Activated CD4-positive, alpha-beta T cell treated with anti-CD3 and anti-CD28 coated beads, Interleukin-2, Interleukin-6, amounts not matched to agents 100 ng/mL and 50 ng/mL, durations not matched to agents 16 hours and 8 hours (primary cell): Measurements from ENCODE around the gene GTF2H2.
"Not testable (repeated sequence)": the region's sequence is repeated elsewhere in the genome, so short reads cannot be mapped to it uniquely, and the experiment has no call there.

ENCODE experiments used
- DNase-seq: peaks from one replicate; pipeline ENCODE4 v3.0.0-alpha.2; 2020

GTF2H2 gene

DNA sequence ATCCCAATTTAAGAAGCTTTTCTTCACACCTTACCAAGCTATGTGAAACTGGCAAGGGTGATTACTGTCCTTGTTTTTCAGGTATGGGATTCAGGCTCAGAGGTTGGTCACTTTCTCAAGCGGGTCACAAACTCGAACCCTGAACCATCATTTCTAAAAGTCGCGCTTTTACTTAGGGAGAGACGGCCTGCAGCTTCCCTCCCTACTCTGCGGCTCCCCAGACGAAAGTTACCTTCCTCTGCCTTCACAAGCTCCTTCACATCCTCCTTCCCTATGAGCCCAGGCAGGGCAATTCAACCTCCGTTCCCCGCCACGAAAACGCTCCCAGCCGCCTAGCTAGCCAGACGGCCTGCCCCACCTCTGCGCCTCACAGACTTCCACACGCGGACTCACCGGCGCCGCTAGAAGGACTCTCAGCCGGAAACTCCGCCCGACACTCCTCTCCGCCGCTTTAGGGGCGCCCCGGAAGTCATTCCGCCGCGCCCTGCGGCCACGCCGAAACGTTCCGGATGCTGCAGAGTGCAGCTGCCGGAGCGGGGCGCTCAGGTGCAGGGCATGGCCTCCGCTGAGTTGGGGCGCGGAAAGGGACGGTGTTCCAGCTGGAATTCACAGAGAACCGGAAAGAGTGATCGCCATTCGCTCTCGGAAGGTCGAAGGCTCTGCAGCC is at the start of gene GTF2H2:
TSS of gene GTF2H2 (minus strand) at position 415 of the 667 bp plus-strand sequence. CDS start 4,913 bp downstream, outside the sequence.
- not testable (repeated sequence) for DNase-seq

DNA sequence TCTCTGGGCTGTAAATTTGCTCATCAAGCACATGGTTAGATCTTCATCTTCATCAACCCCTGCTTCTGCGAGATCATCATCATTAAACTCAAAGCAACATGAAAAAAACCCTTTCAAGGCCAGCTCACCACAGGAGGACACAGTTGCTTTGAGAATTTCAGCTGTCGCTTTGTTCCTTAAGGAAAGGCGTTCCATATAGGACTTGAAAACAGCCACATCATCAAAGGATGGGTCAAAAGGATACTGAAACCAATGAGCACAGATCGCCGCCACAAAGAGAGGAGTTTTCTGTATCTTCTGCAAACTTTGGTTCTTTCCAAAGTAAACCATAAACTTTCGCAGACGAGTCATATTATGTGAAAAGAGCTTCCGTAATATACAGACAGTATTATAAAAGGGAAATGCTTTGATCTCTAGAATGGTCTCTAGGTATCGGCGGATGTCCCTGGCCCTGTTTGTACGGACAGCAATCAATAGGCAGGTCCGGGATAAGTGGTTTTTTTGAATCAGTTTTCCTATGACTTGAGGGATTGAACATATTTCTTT is 42.3 kb upstream of the GTF2H2 start:
- not testable (repeated sequence) for DNase-seq

DNA sequence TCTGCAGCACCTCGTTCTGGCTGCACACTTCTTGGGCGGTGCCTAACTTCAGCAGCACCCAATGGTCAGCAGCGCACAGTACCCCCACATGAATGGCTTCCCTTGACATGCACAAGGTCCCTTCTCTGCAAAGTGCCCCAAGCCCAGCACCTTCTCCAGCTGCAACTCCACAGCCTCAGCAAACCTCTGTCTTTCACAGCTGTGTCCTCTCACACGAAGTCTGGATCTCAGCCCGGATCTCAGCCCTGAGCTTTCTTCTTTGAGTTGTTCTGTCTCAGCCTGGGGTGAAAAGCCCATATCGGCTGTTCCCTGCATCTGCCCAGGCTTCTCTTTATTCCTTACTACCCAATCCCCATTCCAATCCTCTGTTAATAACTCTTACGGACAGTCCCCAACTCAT is 32.5 kb upstream of the GTF2H2 start:
- not testable (repeated sequence) for DNase-seq

DNA sequence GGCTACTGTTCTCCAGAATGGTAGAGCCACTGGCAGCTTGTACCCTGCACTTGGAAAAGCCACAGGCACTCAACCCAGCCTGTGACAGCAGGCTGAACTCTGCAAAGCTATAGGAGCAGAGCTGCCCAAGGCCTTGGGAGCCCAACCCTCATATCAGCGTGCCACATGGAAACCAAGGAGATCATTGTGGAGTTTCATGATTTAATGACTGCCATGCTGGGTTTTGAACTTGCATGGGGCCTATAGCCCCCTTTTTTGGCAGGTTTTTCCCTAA is 30.4 kb upstream of the GTF2H2 start:
- DNase-seq: not testable (repeated sequence)

DNA sequence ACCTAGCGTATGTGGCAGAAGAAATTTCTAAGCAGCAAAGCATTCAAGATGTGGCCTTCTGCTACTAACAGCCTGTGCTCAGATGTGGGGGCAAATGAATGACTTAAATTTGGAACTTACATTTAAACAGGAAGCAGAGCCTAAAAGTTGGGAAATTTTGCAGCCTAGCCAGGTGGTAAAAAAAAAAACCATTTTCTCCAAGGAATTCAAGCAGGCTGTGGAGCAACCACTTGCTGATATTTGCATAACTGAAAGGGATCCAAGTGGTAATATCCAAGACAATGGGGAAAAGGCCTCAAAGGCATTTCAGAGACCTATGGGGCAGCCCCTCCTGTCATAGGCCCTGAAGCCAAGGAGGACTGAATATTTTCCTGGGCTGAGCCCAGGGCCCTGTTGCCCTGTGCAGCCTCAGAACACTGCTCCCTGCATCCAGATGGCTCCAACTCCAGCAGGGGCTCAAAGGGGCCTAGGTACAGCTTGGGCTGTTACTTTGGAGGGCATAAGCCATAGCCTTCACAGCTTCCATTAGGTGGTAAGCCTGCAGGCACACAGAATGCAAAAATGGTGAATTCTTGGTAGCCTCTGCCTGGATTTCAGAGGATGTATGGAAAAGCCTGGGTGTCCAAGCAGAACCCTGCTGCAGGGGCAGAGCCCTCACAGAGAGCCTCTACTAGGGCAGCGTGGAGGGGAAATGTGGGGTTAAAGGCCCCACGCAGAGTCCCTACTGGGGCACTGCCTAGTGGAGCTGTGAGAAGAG is 29.9 kb upstream of the GTF2H2 start:
- DNase-seq: not testable (repeated sequence)

DNA sequence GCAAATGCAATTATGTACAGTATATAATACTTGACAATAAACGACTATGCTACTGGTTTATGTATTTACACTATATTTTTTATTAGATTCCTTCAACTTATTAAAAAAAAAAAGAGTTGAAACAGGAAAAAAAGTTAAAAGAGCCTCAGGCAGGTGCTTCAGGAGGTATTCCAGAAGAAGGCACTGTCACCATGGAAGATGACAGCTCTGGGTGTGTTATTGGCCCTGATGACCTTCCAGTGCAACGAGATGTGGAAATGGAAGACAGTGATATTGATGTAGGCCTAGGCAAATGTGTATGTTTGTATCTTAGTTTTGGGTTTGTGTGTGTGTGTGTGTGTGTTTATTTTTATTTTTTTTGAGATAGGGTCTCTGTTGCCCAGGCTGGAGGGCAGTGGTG is 22.3 kb upstream of the GTF2H2 start:
- DNase-seq: not testable (repeated sequence)

DNA sequence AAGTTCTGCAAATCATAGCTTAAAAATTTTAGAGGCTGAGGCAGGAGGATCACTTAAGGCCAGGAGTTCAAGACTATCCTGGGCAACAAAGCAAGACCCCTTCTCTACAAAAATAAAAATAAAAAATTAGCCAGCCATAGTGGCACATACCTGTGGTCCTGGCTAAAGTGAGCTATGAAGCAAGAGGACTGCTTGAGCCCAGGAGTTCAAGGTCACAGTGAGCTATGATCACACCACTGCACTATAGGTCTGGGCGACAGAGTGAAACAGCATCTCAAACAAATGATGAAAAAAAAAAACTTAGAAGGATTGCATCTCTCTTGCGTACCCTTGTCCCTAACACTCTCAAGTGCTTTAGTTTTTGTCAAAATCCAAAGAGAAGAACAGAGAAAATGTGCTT is 21.3 kb upstream of the GTF2H2 start:
- not testable (repeated sequence) for DNase-seq

DNA sequence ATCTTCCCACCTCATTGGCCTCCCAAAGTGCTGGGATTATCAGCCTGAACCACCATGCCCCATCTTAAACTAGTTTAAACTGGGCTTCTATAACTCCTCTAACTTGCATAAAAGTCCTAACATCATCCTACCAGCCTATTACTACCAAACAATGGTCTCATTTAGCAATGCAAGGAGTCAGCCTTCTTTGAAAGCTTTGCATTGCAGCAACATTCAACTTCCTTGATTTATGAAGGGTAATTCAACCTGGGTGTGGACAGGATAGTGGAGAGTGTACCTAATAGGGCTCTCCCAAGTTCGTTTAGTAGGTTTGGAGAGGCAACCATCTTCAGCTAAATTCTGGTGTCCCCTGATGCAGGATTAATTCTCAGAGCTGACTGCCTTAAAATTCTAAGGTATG is 18.7 kb upstream of the GTF2H2 start:
- not testable (repeated sequence) for DNase-seq

DNA sequence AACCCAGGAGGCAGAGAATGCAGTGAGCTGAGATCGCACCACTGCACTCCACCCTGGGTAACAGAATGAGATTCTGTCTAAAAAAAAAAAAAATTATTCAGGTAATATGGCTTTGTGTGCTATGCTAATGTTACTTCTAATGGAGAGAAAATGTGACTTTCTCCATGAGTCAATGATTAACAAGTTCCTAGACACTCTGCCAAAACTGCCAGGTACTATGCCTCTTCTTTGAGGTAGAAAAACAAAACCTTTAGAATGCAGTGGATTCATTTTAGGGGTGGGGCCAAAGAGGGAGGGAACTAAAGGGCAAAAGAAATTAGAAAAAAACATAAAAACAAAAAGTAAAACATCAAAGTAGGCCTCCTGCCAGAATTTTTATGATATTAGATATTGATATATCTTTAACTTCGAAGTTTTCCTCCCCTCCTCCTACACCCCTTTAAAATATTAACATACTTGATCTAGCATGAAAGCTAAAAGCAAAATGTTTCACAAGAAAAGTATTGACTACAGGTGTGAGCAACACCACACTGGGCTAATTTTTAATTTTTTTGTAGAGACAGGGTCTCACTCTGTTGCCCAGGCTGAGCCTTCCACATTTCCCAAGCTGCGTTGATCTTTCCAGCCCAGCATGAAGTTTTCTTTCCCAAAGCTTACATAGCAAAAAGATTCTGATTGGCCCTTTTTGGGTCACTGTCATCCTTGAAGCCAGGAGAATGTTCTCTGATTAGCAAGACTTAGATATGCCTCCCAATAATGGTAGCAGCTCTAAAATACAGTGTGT is 17.0 kb upstream of the GTF2H2 start:
- DNase-seq: not testable (repeated sequence)

DNA sequence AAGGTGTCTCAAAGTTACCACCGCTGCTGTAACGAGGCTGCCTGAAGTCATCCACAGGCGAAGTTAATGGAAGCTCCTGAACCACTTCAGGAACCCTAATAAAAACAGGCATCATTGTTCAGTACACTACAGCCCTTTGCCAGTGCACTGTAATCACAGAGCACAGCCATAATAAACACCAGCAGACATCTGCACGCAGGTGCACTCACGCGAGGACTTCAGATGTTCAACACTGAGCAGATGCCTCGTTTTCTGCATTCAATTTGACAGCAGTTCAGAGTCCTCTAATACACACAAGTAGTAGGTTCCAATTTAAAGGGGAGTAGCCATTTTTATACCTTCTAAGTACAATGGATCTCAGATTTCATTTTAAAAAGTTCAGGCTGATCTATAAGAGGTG is 15.4 kb upstream of the GTF2H2 start:
- DNase-seq: not testable (repeated sequence)

DNA sequence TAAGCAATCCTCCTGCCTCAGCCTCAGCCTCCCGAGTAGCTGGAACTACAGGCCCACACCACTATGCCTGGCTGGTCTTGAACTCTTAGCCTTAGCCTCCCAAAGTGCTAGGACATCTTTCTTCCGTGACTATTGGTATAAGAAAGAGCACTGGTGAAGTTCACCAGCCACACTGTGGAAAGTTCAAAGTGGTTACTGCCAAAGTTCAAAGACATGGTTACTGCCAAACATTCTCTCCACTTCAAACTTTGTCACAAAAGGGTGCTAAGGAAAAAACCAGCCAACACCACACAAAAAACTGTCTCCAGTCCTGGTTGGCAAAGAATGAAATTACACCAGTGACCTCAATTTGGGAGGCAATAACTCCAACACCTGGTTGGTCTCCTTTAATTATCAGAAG is 14.9 kb upstream of the GTF2H2 start:
- DNase-seq: not testable (repeated sequence)

DNA sequence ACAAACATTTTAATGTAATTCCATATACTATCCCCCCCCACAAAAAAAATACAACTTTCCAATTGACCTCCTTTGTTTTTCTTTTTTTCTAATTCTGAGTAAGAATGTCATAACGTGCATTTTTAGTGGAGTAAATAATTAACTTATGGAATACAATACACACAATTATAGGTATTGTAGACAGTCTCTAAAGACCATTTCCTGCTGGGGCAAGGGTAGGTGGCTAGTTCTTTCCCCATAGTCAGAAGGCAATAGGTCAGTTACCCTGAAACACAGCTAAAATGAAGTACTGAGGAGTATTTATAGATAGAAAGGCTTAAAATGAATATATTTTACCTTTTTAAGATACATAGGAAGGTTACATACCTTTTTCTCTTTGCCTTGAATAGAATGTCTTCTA is 6.2 kb downstream of the GTF2H2 start:
- not testable (repeated sequence) for DNase-seq

DNA sequence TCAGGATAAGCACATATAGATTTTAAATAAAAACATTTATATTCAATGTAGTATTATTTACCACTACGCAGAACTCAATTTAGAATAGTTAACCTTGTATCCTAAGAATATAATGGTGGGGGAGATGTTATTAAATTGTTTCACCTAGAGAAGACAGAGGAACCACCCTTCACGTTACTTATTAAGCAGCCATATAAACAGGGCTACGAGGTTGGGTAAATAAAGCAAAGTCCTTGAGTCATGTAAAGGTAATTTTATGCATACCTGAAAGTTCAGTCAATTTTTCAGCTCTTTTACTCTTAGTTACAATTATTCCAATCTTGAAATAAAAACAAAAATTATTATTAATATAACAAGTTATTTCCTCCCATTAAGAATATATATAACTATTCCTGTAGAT is 8.1 kb downstream of the GTF2H2 start:
- DNase-seq: not testable (repeated sequence)

DNA sequence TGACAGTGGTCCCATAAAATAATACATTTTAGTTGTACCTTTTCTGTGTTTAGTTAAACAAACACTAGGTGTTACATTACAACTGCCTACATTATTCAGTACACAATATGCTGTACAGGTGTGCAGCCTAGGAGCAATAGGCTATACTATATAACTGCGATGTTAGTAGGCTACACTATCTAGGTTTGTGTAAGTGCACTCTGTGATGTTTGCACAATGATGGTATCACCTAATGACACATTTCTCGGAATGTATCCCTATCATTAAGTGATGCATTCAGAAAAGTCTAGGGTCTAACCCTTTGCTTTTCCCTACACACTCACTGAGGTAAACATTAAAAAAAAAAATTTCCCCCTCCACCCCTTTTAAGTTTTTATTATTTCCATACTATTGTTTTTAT is 22.7 kb downstream of the GTF2H2 start:
- DNase-seq: not testable (repeated sequence)

DNA sequence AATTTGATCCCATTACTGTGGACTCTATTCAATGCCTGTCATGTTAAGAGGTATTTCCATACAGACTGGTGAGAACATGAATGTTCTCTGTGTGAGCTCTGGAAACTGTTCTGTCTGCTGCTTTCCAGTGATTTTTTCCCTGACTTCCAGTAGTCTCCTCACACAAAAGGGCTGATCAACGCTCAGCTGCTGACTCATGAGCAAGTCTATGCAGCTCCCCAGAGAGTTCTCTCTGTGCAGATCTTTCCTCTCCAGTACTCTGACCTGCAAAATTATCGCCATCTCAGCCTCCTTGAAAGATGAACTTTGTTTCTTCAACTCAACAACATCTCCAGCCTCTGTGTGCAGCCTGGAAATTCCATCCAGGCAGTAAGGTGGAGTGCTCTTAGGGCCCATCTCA is 23.3 kb downstream of the GTF2H2 start:
- not testable (repeated sequence) for DNase-seq

DNA sequence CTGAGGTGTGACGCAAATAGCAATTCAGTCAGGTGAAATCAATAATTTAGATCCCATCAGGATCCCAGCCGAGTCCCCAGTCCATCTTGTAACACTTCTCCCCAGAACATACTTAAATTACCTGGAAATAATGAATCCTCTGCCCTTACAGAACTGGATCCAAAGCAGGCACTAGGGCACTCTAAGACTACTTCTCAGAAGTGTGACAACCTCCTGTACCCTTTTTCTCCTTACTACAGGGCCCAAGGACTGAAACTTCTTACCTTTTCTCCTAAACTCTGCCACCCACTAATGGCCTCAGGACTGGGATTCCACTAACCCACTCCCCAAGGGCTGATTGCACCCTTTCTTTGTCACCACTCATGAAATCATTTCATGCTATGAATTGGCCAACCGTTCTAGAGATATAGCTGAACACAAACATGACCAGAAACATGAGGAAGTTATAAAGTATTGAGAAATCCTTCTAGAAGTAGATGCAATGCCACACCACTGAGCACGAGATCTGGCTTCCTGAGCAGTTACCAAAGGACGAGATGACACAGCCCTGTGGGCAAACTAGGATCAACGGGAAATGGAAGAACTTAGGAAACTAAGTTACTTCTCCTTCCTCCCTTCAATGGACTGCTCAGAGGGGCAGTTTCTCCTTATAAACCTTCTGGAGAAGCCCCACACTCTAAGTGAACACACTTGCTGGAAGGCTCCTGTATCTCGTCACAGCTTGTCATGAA is 36.3 kb downstream of the GTF2H2 start:
- not testable (repeated sequence) for DNase-seq

DNA sequence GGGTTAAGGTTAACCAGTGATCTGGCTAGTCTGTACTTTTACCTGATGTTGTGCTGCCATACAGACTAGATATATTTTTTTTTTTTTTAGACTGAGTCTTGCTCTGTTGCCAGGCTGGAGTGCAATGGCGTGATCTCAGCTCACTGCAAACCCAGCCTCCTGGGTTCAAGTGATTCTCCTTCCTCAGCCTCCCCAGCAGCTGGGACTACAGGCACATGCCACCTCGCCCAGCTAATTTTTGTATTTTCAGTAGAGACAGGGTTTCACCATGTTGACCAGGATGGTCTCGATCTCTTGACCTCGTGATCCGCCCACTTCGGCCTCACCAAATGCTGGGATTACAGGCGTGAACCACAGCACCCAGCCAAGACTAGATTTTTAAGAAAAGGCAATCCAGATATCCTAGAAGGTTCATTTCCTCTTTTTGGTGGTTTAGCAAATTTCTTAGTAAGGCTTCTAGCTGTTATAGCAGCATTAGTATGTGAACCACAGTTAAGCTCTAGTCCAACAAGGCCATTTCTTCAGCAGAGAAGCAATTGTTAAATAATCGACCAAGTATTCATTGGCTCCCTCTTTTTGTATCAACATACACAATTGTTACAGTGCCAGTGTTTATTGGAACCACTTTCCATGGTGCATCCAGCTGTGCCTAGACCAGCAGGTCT is 42.1 kb downstream of the GTF2H2 start, which contains the start of gene NAIP:
TSS of gene NAIP (minus strand) at position 51 of the 665 bp plus-strand sequence. CDS start 12,424 bp downstream, outside the sequence.
- DNase-seq: not testable (repeated sequence)

DNA sequence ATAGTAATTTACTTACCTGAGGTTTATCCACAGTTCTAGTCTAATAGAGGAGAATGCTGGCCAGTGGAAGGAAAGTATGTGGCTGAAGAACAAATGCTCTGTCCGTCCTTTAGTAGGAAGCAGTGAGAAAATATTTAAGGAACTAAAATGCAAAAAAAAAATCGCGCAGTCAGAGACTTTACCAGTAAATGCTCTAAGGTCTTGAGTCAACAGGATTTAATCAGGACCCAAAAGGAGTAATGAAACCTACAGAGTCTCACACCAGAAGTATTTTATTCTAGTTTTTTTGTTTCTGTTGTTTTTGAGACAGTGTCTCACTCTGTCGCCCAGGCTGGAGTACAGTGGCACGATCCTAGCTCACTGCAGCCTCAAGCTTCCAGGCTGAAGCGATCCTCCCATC is 46.8 kb downstream of the GTF2H2 start:
- not testable (repeated sequence) for DNase-seq

DNA sequence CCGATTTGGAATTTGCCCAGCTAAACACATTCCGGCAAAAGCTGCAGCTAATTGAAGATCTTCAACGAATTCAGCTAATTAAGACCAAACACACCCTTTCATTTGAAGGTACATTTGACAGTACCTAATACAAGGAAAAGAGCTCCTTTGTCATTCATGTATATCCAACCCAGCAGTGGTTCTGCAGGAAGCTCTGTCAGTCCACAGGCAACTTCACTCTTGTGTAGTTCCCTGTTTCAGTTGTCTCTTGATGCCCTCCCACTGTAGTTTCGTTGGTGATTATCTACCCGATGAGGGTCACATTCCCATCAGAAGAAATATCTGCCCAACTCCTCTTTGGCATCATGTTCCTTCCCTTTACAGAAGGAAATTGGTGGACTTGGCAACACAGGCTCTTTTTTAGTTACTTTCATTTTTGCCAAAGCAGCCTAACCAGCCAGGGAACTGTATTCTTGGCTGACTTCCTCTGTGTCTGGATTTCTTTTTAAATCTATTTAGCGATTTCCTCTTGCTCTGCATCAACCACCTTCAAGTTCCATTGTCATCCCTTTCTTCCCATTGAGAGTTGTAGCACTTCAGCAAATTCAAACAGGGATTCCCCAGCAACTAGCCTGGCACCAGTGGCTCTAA is 49.0 kb downstream of the GTF2H2 start:
- DNase-seq: not testable (repeated sequence)

DNA sequence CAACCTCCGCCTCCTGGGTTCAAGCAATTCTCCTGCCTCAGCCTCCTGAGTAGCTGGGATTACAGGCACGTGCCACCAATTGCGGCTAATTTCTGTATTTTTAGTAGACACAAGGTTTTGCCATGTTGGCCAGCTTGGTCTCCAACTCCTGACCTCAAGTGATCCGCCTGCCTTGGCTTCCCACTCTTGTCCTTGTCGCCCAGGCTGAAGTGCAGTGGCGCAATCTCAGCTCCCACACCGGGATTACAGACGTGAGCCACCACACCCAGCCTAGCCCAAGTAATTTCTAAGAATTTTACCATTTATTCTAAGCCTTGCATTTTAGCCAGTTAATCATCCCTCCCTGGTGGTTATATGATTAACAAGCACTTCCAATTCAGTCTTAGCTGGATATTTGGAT is 53.3 kb downstream of the GTF2H2 start:
- no peak for DNase-seq

DNA sequence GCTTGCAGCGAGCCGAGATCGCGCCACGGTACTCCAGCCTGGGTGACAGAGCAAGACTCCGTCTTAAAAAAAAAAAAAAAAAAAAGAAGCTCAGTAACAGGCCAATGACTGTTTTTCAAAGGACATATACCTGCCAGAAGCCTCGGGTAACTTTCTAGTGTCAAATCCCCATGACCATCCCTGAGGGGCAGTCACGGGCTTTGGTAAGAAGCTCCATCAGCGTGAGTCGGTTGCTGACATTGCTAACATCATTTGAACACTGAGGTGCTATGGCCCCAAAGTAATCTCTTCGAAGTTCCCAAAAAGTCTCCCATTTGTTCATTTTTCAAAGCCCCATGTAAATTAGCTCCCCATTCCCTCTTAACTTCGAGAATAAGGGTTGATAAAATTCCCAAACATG is 53.9 kb downstream of the GTF2H2 start:
- no peak for DNase-seq
